ENCODE measurements around the gene CIPC. TPM values are rescaled to one million over a fixed set of nuclear protein-coding genes. Genes with fewer than 3 reads are reported as not detected.

CIPC gene
- total and polyA plus RNA-seq, 2 of the 4 experiments (the other 2 are of a cell fraction): 6.6 to 12.9 TPM

DNA sequence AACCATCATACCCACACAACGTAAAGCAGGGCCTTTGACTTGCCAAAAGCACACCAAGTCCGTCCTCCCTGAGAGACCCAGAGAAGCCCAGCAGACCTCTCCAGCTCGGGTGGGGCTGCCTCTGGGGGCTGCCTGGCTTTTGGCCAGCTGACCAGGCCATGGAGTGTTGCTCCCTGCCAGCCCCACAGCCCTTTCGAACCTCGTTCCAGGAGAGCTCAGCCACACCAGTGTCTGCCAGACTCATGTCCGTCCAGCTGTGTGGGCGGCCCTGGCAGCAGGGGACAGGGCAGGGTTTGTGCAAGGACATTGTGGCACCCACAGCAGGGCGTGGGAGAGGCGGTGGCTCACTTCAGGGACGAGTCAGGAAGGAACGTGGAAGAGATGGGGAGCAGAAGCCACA lies 46.9 kb upstream of the CIPC start:
- Histone ChIP-seq H3K4ac (ENCODE audit: low read depth, low read length) (peak overlapping the region; percentile 91), H3K9ac (ENCODE audit: low read depth, low read length) (peak overlapping the region; percentile 2; the same call in 1 of the 2 replicates), H4K20me1 (ENCODE audit: insufficient read depth, low read length) (no peaks in the 10 kb centered on the region), H4K8ac (ENCODE audit: low read depth in 2 of 2, low read length in 2 of 2) (peak overlapping the region; percentile 21 to 82; a peak in 2 of 4 replicates), H2AK9ac (replicated peaks; ENCODE audit: low read depth, low read length, poor library complexity) (peak overlapping the region; percentile 6), H3K4me3 (ENCODE audit: insufficient read depth, low read depth, low read length) (no peak overlapping the region), H2BK15ac (ENCODE audit: low read depth, low read length) (peak overlapping the region; percentile 59; the same call in 1 of the 3 replicates), H3K4me1 (ENCODE audit: control insufficient read depth, insufficient read depth, low read length) (peaks cover 10% of the 10 kb centered on the region), H3K9me3 (ENCODE audit: control insufficient read depth, insufficient read depth, low read length) (peaks cover 3% of the 10 kb centered on the region; the same call in 1 of the 2 replicates), H2AFZ (replicated peaks; ENCODE audit: low read length, poor library complexity) (peak overlapping the region; percentile 28), H3K56ac (ENCODE audit: extremely low read depth, insufficient read depth, low read length) (no peak overlapping the region), H3K23ac (ENCODE audit: low read depth, low read length) (peak overlapping the region; percentile 2; the same call in 1 of the 2 replicates), H3K27me3 (ENCODE audit: control insufficient read depth, insufficient read depth, low read length) (no peaks in the 10 kb centered on the region), H3K18ac (ENCODE audit: low read depth, low read length) (peak overlapping the region; percentile 42; the same call in 1 of the 2 replicates), H3K79me1 (ENCODE audit: low read depth in 1 of 2, low read length in 2 of 2) (0 out of 4 replicates have a peak, but pooled peaks cover 0 to 6% of the 10 kb centered on the region in 2 experiments), H2AK5ac (ENCODE audit: low read depth, low read length) (peak overlapping the region; percentile 71), H4K5ac (ENCODE audit: low read depth, low read length) (peak overlapping the region; percentile 60), H3K36me3 (ENCODE audit: control insufficient read depth, insufficient read depth, low read length) (no peaks in the 10 kb centered on the region), H4K91ac (ENCODE audit: insufficient read depth, low read depth, low read length) (peak overlapping the region; percentile 86), H3K4me2 (ENCODE audit: low read depth, low read length) (no peak overlapping the region), H2BK120ac (ENCODE audit: low read depth, low read length) (peak overlapping the region; percentile 17), H3K9me1 (ENCODE audit: insufficient read depth, low read length) (no peaks in the 10 kb centered on the region; the same call in 1 of the 2 replicates), H3K27ac (ENCODE audit: insufficient read depth, low read length) (peak overlapping the region; percentile 8), H2BK5ac (ENCODE audit: low read depth, low read length, poor library complexity, severe bottlenecking) (peak overlapping the region; percentile 70), H3K14ac (replicated peaks; ENCODE audit: low read depth, low read length) (peak overlapping the region; percentile 9; the same call in 1 of the 2 replicates), H2BK20ac (ENCODE audit: low read depth, low read length) (peak overlapping the region; percentile 79)
- ATAC-seq (ENCODE audit: low read depth) (no peak), DNase-seq (no peak)
- ChIA-PET POLR2A (ENCODE audit: unreplicated experiment) (interaction anchor here (0.7 to 1.2 kb wide), 3 partner anchors 22 to 26 kb away, joined by 3 to 5 read pairs (median 4); no protein-coding TSS in a partner anchor), CTCF (no interaction called here)
- in situ Hi-C loops (cut with MboI; ENCODE audit: low sequenced_read_pairs) (loop anchor here (25.0 kb wide), 1 partner anchor 1064 kb away; the partner anchor contains the start of genes IFT43 and TGFB3), intact Hi-C loops (cut with micrococcal nuclease) (no loop called here), dilution Hi-C loops (cut with HindIII; ENCODE audit: low sequenced_read_pairs, unreplicated experiment) (no loop called here)
- TF ChIP-seq FOS (IDR thresholded peaks at IDR 0.05; ENCODE audit: low read depth, low read length): no peak
- TF ChIP-seq, protein P1, sequence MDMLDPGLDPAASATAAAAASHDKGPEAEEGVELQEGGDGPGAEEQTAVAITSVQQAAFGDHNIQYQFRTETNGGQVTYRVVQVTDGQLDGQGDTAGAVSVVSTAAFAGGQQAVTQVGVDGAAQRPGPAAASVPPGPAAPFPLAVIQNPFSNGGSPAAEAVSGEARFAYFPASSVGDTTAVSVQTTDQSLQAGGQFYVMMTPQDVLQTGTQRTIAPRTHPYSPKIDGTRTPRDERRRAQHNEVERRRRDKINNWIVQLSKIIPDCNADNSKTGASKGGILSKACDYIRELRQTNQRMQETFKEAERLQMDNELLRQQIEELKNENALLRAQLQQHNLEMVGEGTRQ (IDR thresholded peaks at IDR 0.05; ENCODE audit: low read depth, low read length): no peak
- TF ChIP-seq ELK1 (IDR thresholded peaks at IDR 0.05; ENCODE audit: borderline replicate concordance, low read depth, low read length): no peak
- no peak for TF ChIP-seq RFX5 (IDR thresholded peaks at IDR 0.05; ENCODE audit: low read depth, low read length)
- no peak for TF ChIP-seq MAZ (IDR thresholded peaks at IDR 0.05; ENCODE audit: borderline replicate concordance, low read depth, low read length)
- TF ChIP-seq MXI1 (IDR thresholded peaks at IDR 0.05; ENCODE audit: borderline replicate concordance, low read depth, low read length): no peak
- no peak for TF ChIP-seq RCOR1 (IDR thresholded peaks at IDR 0.05; ENCODE audit: insufficient replicate concordance, low read length)
- BruUV-seq (replicated peaks): no TSS peak
- WGBS, 2 experiments (ENCODE audit: extremely low coverage in 2 of 2, insufficient read length in 1 of 2): 44% methylated on average over 3 of the region's 11 CpGs; no CpG with 5 or more reads in 1 of the 2 experiments

Measured in IMR-90 (cell line).